ENCODE results near the gene SLC22A17. TPM values are rescaled to one million over a fixed set of nuclear protein-coding genes. Genes with fewer than 3 reads are reported as not detected.

SLC22A17 gene
- total and polyA plus RNA-seq, 10 of the 15 experiments (the other 5 are each of a cell fraction or from before 2014, with no cell fraction given), result not detected

- CTCF ChIA-PET, result interaction anchor here (1.2 to 1.5 kb wide), 3 partner anchors 8 to 97 kb away, joined by 3 to 4 read pairs (median 3); no protein-coding TSS in a partner anchor
- Histone ChIP-seq H3K4me3 (no peak overlapping the region), H3K79me2 (ENCODE audit: control insufficient read depth, insufficient read depth, low read length) (no peaks in the 10 kb centered on the region), H2AFZ (ENCODE audit: control insufficient read depth, low read depth, low read length) (no peak overlapping the region), H4K20me1 (ENCODE audit: control insufficient read depth, insufficient read depth) (no peaks in the 10 kb centered on the region), H3K36me3 (ENCODE audit: control insufficient read depth in 2 of 2, insufficient read depth in 2 of 2, low read length in 1 of 2) (no peaks in the 10 kb centered on the region), H3K4me2 (ENCODE audit: control insufficient read depth, insufficient read depth) (no peak overlapping the region), H3K27ac (ENCODE audit: control insufficient read depth, insufficient read depth) (no peak overlapping the region), H3K4me1 (ENCODE audit: control insufficient read depth, insufficient read depth, low read length) (no peaks in the 10 kb centered on the region), H3K27me3 (replicated peaks in 1 of 2; ENCODE audit: control insufficient read depth in 2 of 2, insufficient read depth in 2 of 2, low read length in 1 of 2) (peaks cover 0 to 2% of the 10 kb centered on the region in 2 experiments; a peak in 3 of 4 replicates), H3K9me3 (replicated peaks; ENCODE audit: control insufficient read depth, insufficient read depth, low read length) (no peaks in the 10 kb centered on the region), H3K9ac (ENCODE audit: control insufficient read depth, insufficient read depth, low read length) (no peak overlapping the region)
- RAD21 ChIA-PET (ENCODE audit: unreplicated experiment), result no interaction called here
- FAIRE-seq (no peak), ATAC-seq (no peak), DNase-seq (ENCODE audit: low read depth, low spot score) (no peak)
- POLR2A ChIA-PET, result no interaction called here
- SMC1A ChIA-PET (ENCODE audit: uncharacterized antibody, unreplicated experiment), result interaction anchor here (1.1 kb wide), 1 partner anchor 24 kb away, joined by 3 read pairs; no protein-coding TSS in a partner anchor
- BruUV-seq (replicated peaks), result no TSS peak
- intact Hi-C loops (cut with micrococcal nuclease; ENCODE audit: unreplicated experiment) (no loop called here), in situ Hi-C loops (cut with MboI) (no loop called here)
- 0% methylated on average over 1 of the region's 1 CpG for WGBS (ENCODE audit: insufficient coverage, insufficient replicate concordance, low lambda C conversion rate, missing lambda C conversion rate)
- TF ChIP-seq HDAC2 (IDR thresholded peaks at IDR 0.05), result no peak
- TF ChIP-seq SKIL (IDR thresholded peaks at IDR 0.05; ENCODE audit: low read depth, poor library complexity, severe bottlenecking), result no peak
- TF ChIP-seq IKZF1 (conservative IDR thresholded peaks at IDR 0.05), result no peak
- TF ChIP-seq, protein P1, sequence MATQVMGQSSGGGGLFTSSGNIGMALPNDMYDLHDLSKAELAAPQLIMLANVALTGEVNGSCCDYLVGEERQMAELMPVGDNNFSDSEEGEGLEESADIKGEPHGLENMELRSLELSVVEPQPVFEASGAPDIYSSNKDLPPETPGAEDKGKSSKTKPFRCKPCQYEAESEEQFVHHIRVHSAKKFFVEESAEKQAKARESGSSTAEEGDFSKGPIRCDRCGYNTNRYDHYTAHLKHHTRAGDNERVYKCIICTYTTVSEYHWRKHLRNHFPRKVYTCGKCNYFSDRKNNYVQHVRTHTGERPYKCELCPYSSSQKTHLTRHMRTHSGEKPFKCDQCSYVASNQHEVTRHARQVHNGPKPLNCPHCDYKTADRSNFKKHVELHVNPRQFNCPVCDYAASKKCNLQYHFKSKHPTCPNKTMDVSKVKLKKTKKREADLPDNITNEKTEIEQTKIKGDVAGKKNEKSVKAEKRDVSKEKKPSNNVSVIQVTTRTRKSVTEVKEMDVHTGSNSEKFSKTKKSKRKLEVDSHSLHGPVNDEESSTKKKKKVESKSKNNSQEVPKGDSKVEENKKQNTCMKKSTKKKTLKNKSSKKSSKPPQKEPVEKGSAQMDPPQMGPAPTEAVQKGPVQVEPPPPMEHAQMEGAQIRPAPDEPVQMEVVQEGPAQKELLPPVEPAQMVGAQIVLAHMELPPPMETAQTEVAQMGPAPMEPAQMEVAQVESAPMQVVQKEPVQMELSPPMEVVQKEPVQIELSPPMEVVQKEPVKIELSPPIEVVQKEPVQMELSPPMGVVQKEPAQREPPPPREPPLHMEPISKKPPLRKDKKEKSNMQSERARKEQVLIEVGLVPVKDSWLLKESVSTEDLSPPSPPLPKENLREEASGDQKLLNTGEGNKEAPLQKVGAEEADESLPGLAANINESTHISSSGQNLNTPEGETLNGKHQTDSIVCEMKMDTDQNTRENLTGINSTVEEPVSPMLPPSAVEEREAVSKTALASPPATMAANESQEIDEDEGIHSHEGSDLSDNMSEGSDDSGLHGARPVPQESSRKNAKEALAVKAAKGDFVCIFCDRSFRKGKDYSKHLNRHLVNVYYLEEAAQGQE (IDR thresholded peaks at IDR 0.05; ENCODE audit: low read depth, low read length), result no peak
- TF ChIP-seq ZNF207 (IDR thresholded peaks at IDR 0.05; ENCODE audit: borderline replicate concordance), result no peak
- TF ChIP-seq EP300 (IDR thresholded peaks at IDR 0.05; ENCODE audit: borderline replicate concordance in 1 of 2, control insufficient read depth in 1 of 2, low read depth in 2 of 2, low read length in 2 of 2), result no peak
- no peak for TF ChIP-seq MTA2 (IDR thresholded peaks at IDR 0.05; ENCODE audit: low read depth)
- no peak for TF ChIP-seq CBFB (IDR thresholded peaks at IDR 0.05; ENCODE audit: low read depth)
- no peak for TF ChIP-seq MEF2A (IDR thresholded peaks at IDR 0.05; ENCODE audit: insufficient read depth, low read depth, low read length)
- no peak for TF ChIP-seq NKRF (conservative IDR thresholded peaks at IDR 0.05)
- no peak for TF ChIP-seq SREBF1 (IDR thresholded peaks at IDR 0.05; ENCODE audit: low read length)
- TF ChIP-seq GABPA (IDR thresholded peaks at IDR 0.05; ENCODE audit: low read depth), result no peak
- TF ChIP-seq, protein P2, sequence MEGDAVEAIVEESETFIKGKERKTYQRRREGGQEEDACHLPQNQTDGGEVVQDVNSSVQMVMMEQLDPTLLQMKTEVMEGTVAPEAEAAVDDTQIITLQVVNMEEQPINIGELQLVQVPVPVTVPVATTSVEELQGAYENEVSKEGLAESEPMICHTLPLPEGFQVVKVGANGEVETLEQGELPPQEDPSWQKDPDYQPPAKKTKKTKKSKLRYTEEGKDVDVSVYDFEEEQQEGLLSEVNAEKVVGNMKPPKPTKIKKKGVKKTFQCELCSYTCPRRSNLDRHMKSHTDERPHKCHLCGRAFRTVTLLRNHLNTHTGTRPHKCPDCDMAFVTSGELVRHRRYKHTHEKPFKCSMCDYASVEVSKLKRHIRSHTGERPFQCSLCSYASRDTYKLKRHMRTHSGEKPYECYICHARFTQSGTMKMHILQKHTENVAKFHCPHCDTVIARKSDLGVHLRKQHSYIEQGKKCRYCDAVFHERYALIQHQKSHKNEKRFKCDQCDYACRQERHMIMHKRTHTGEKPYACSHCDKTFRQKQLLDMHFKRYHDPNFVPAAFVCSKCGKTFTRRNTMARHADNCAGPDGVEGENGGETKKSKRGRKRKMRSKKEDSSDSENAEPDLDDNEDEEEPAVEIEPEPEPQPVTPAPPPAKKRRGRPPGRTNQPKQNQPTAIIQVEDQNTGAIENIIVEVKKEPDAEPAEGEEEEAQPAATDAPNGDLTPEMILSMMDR (IDR thresholded peaks at IDR 0.05 in 2 of 3, conservative IDR thresholded peaks at IDR 0.05 in 1 of 3; ENCODE audit: control insufficient read depth in 2 of 3, extremely low read depth in 1 of 3, insufficient read depth in 1 of 3, low read depth in 3 of 3, low read length in 3 of 3), result no peak
- no peak for TF ChIP-seq BMI1 (IDR thresholded peaks at IDR 0.05; ENCODE audit: borderline replicate concordance)
- TF ChIP-seq SUZ12 (IDR thresholded peaks at IDR 0.05; ENCODE audit: unreplicated experiment), result no peak
Observed at GRCh38 chr14:23370221-23370620, 17.5 kb upstream of the SLC22A17 start.
